NCI-H146 treated with DMSO at 0.1 percent for 48 hours (cell line): Measurements from ENCODE around the gene DDR2.

Experiments used
- DNase-seq: peaks from one replicate; lab custom pipeline; 2025; ENCODE audit not compliant: unreplicated experiment; lab: John Stamatoyannopoulos, UW

The DDR2 gene

DNA sequence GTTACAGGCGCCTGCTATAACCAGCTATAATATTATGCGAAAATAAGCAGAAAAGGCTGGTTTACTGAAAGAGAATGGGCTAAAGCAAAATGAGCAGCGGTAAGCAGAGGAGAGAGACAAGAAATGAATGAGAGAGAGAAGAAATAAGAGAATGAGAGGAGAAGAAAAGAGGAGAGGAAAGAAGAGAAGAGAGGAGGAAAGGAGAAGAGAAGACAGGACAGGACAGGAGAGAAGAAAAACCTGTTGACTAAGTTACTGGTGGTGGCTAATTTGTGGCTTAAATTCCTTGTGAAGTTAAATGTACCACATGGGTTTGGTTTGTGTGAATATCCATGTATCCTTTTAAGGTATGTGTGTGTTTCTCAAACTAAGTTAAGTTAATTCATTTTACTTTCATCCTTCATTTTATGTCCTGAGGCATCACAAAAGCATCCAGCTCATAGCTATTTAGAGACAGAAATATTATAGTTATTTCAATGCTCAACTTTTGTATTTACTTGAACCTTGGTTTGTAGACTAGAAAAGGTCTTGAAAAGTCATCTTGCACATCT lies 3.1 kb upstream of the DDR2 start:
- DNase-seq, result no peak

DNA sequence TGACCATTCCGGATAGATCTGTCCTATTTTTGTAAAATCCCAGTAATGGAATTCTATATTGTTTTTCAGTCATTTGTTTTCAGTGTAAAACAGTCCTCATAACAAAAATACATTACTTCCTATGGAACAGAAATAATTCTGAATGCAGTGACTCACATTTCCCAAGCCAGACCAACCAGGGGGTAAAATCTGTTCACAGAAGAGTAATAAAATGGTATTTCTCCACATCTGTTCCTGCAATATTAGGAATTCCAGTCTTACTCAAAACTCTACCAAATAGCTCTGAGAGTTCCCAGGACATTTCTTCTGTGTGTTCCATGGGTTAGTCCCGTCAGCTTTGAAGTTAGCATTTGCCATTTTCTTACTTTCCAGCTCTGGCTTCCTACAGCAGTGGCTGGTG lies 2.6 kb upstream of the DDR2 start:
- no peak for DNase-seq

DNA sequence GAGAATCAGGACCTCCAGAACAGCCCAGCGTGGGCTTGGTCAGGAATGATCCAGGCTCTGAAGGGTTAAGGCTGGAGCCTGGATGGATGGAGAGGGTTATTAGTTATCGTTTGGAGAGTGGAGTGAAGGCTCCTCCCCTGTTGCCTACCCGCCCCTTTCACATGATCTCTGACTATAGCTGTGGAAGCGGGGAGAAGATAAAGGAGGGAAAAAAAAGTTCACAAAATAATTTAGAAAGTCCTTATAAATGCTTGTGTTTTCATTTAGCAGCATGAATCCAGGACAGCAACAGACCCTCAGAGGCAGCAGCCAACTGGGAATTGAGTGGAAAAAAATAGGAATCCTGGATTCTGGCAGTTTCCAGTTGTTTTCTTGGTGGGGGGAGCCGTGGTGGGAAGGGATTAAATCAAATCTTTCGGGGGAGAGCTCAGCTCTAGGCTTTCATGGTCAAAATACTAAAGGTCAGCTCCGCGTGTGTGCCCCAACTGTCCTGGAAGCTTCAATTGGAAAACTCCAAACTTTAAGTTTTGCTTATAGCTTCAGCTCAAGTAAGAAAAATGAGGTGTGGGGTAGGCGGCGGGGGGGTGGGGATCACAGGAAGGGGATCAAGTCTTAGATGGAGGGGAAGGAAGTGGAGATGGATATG lies 595 bp upstream of the DDR2 start:
- no peak for DNase-seq

DNA sequence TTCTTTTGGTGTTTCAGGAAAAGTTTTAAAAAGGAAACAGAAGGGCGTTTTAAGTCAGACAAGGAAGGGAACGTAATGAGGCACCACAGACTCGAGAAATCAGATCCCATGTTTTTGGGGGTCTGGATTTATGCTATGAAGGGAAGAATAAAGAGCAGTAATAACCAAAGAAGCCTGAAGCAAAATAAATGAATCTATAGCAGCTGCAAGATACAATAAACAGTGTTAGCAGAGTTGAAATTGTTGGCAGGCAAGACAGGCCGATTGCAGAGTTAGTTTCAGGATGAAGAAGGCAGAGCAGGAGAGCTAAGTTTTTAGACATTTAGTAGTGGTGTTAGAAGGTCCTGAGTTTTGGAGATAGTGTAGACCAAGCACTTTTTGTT lies 425 bp downstream of the DDR2 start:
- DNase-seq, result no peak

DNA sequence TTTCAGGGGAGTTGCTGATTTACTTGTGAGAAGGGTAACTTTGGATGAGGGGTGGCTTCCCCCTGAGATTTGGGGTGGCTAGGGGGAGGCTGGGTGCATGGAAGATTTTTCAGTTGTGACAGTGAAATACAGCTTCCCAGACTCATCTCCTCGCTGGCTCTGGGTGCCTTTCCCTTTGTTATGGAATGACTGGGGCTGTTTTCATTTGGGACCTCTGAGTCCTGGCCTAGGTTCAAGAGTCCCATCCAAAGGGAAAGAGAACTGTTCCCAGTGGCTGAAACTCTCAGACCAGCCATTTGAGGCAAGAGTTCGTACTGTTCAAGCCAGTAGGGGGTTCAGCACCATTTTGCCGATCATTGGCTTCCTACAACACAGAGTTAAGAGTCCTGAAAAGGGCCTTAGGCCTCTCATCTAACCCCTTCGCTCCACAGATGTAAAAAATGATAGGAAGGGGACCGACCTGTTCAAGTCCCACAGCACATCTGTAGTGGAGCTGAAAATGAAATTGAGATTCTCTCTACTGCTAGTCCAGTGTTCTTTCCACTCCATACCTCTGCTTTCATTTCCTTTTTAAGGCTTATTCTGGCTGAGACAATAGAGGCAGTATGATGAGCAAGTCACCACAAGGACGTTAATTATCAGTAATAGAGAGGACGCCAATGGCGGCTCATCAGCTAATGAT lies 958 bp downstream of the DDR2 start:
- no peak for DNase-seq

DNA sequence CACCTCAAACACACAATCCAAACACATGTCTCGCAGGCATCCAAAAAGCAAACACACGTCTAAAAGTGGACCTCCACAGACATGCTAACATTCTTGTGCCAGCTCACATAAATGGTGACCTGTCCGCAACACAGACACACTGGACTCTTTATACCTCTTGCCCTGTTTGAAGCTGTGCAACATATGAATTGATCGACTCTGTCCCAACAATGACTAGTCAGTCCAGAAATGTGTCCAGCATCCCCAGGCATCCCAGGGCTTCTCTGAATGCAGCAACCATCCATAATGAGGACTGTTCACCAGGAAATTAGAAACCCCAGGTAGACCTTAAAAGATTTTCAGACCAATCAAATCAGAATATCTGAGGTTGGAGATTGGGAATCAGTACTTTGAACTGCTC lies 3.2 kb downstream of the DDR2 start:
- DNase-seq, result no peak

DNA sequence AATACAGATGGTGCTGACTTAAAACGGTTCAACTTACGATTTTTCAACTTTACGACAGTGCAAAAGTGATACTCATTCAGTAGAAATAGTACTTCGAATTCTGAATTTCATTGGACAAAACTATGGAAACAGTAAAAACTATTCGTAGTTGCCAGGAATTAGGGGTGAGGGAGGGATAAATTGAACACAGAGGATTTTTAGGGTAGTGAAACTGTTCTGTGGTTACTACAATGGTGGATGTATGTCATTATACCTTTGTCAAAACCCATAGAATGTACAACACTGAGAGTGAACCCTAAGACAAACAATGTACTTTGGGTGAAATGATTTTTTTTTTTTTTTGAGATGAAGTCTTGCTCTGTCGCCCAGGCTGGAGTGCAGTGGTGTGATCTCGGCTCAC lies 7.5 kb downstream of the DDR2 start:
- no peak for DNase-seq

DNA sequence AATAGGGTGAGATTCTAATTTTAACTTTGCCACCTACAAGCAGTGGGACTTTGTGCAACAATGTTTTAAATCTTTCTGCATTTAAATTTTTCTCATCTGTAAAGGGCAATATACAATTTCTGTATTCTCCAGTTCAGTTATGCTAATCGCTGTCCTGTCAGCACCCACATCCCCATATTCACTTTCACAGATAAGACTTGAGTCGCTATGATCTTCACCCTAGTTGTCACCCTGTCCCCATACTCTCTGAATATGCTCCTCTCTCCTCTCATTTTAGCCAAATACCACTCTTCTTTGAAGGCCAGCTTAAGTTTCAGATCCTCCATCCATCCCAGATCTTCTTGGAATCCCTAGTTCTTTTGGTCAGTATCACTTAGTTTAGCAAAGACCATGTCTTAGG lies 8.8 kb downstream of the DDR2 start:
- no peak for DNase-seq

DNA sequence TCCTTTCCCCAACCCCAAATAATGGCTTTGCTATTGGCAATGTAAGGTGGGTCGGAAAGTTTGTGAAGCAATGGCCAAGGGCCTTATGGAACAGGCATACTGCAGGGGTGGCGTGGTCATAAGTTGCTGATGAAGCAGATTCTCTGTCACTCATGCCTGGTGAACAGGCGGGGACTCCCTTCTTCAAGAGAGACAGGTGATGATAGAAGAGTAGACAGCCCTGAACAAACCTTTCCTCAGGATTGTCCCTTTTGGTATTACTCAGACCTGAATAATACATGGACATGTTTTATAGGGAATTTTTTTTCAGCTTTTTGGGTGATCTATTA lies 12.7 kb downstream of the DDR2 start:
- DNase-seq, result no peak

DNA sequence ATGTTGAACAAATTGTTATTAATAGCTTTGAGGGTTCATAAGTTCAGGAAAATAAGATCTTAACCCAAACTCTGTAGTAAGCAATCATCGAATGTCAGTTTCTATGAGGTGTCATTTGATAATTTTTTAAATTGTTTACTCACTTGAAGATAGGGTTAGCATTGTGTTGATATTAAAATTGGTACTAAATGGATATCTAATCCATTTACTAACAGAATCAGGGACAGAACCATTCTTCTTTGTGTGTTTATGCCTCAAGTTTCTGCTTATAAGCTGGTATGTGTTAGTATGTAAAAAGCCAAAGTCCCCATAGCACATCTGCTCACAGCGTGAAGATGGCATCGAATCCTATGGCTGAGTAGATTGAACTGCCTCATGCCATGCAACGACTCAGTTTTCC lies 13.4 kb downstream of the DDR2 start:
- DNase-seq, result no peak

DNA sequence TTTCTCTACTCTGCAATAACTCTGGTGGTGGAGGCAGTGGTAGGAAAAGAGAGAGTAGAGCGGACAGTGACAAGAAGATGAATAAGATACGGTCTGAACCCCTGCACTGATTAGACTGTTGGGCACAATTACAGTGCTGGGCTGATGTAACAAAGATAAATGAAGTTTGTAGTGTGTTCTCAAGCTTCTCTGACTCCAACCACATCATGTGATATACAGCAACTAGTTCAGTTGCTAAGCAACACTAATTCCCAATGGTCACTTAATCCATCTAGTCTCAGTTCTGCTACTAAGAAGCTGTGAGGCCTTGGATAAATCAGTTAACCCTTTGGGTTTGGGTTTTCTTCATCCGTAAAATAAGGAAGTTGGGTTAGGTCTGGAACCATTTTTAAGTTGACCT lies 17.3 kb downstream of the DDR2 start:
- DNase-seq, result no peak

DNA sequence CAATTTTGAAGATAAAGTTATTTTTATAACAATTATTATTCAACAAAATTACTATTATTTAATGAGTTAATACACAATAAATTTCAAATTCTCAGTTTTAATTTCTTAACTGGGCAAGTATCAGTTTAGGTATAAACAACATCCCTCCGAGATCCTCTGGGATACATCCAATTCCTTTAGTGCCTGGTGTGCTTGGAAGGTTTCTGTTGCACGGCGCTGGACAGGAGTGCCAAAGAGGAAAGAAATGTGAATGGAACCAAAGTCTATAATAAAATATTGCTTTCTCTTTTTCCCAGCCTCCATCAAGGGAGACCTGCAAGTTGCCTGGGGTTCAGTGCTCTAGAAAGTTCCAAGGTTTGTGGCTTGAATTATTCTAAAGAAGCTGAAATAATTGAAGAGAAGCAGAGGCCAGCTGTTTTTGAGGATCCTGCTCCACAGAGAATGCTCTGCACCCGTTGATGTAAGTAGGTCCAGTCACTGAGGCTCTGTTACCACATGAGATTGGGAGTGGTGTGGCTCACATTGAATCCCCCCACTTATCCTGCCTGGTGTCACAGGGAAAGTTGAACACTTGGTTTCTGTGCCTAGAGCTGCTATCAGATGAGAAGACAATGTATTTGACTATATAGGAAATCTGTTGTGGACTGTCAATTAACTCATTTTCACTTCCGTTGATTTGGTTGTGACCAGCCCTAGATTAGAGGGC lies 22.8 kb downstream of the DDR2 start:
- DNase-seq, result no peak

DNA sequence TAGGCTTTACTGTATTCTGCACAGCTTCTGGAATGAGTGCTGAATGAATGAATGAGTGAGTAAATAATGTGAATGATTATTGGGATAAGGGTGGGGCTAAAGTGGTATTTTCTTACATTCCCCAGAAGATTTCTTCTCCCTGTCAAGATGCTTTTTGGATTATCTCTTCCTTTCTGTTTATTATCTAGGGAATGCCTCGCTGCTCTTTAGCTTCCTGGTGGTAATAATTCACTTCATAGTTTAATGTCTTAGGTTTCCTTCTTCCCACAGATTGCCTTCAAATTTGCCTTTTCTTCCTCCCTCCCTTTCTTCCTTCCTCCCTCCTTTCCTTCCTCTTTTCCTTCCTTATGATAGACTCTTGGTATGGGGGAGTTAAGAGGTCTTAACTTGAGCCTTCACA lies 24.0 kb downstream of the DDR2 start:
- no peak for DNase-seq

DNA sequence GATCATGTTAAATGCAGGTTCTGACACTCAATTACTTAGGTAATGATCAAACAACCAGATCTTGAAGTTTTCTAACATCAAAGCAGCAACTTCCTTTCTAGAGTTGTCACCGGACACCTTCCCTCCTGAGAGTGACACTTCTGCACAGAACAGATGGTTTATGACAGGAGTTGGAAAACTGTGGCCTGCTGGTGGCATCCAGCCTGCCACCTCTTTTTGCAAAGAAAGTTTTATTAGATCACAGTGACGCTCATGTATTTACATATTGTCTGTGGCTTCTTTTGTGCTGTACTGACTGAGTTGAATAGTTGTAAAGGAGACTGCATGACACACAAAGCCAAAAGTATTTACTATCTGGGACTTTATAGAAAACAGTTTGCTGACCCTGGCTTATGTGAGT lies 28.3 kb downstream of the DDR2 start:
- DNase-seq, result no peak

DNA sequence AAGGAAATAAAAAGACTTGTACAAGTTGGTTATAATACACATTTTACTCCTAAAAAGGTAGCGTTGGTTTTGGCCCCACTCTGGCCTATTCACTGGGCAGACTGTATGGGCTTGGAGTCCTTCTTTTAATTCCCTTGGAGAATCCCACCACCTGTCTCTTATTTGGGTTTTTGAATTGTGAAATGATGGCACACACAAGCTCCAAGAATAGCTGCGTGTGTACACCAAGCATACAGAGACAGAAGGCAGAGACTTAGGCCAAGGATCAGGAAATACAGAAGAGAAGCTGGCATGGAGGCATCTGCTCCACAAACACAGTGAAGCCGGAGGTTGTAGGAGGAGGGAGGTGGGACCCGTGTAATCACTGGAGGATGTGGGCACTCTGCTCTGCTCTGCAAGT lies 29.1 kb downstream of the DDR2 start:
- no peak for DNase-seq

DNA sequence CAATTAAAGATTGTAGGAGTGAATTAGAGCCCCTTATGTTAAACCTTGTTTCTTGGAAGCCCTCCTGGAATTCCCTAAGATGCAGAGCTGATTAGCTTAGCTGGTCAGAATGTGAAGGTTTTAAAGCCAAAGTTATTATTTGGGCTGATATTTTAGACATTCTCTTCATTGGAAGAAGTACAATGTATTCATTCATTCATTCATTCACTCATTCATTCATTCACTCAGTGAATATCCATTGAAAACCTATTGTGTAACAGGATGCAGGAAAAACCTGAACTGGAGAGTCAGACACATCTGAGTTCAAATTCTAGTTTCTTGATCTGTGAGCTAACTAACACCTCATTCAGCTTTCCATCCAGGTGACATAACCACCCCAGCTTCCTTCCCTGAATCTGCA lies 29.7 kb downstream of the DDR2 start:
- DNase-seq, result no peak

DNA sequence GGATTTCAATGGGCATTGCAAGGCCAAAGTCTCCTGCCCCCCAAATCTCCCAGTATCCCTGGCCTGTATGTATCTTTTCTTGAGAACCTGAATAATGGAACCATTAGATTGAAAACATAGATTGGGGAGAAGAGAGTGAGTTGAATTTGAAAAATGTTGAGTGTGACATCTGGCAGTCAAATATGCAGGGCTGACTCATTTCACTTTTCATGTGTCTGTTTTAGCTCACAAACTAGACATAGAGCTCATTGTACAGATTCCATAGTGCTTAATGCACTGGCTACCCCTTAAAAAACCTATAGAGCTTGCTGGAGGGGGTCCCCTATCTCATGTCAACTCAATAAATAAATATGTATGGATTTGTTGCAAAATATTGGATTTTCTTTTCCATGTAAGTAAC lies 30.8 kb downstream of the DDR2 start:
- DNase-seq, result no peak

DNA sequence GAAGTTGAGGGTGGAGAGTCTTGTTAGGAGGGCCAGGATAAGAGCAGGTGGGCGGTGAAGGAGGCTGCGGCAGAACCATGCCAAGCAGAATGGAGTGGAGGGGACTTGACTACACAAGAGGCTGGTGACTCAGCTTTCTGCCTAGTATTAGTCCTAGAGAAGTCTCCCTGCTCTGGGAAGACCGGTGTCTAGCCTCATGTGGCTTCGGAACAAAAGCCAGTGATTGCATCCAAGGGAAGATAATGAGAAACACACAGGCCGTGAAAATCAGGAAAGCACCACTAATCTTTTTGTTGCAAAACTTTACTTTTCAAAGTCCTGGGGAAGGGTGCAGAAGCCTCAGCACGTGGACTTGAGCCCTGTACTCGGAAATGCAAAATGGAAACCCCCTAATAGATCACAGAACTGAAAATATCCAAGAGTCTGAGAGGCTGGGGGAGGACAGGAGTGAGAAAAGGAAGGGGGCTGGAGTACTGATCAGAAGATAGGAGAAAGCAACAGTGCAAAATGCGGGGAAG lies 31.4 kb downstream of the DDR2 start:
- DNase-seq, result no peak

DNA sequence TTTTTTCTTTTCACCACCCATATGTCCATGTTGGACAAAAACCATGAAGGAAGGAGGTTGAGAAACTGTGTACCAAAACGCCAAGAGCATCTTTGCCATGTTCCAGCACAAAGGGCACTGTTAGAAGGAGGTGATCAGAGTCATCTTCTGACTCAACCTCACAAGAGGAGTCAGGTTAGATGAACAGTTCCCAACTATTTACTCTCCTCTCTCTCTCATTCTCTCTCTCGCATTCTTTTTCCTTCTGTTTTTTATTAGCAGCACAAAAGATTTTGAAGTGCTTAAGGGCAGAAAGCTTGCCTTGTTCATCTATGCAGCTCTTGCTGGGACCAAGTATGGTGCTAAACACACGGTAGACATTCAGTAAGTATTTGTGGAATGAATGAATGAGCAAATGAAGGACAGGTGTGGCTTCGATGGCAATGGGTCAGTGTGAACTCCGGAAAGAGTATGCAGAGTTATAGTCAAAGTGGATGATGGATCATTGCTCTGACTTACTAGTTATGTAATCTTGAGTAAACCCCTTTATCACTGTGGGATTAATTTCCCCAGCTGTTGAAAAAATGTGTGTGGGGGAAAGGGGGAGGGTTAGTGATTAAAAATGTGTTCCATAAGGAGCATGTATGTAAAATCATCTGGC lies 33.9 kb downstream of the DDR2 start:
- DNase-seq, result no peak

DNA sequence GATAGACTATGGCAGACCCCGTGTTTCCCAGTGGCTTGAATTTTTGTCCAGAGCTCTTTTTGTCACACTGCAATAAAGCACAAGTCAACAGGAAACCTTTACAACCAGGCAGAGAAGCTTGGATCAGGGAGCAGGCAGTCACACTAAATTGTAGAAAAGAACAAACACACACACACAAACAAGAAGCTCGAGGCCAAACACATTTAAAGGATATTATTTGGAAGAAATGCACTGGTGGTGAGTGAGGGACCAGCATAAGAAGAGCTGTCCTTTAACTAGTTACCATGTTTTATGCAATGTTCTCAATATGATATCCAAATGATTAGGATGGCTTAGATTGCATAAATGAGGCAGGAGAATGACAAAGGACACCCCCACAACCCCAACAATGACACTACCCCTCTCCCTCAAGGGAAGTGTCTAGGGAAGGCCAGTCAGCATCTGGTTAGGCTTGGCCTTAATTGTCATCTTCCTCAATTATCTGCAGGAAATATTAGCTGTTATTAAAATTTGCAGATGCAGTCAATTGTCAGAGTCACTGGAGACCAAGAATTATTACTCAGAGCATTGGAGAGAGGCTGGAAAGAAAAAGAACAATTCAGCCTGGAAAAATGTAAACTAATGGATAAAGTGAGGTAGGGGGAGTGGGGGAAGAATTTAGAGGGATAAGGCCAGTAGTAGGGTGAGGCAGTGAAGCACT lies 35.3 kb downstream of the DDR2 start:
- no peak for DNase-seq
